Common myeloid progenitor, CD34-positive (primary cell): ENCODE data around the gene ABLIM1.

Experiments
- CTCF ChIA-PET: fragments of 350-600 bp; sonication (Branson Sonifier 250); formaldehyde crosslinking; loops from one replicate; lab custom pipeline; 2021; ENCODE audit warnings: antibody characterized with exemption; lab: Charles Lee
- POLR2A ChIA-PET: fragments of 350-600 bp; sonication (Branson Sonifier 250); formaldehyde crosslinking; loops from one replicate; lab custom pipeline; 2021; ENCODE audit warnings: antibody characterized with exemption; lab: Charles Lee
- DNase-seq, 3 donors: peaks; one replicate each; pipeline versions ENCODE4 v3.0.0 to v3.0.0-alpha.2; 2013
- H3K27ac ChIP-seq, 2 experiments: 1 replicate in 1 of 2; 2 replicates in 1 of 2; pipeline ENCODE4 v1.7.0; 2013; ENCODE audit warnings: inconsistent platforms in 2 of 2, low read length in 2 of 2, mild to moderate bottlenecking in 2 of 2, low read depth in 1 of 2, moderate library complexity in 1 of 2; ENCODE audit not compliant: severe bottlenecking in 2 of 2, insufficient read depth in 1 of 2, poor library complexity in 1 of 2
- H3K27me3 ChIP-seq, 5 experiments: replicated peaks in 2 of 5; 1 replicate in 3 of 5; 2 replicates in 2 of 5; pipeline versions ENCODE4 v1.6.1 to v1.7.0; 2013; ENCODE audit warnings: low read length in 4 of 5, mild to moderate bottlenecking in 2 of 5, moderate library complexity in 2 of 5, inconsistent platforms in 1 of 5; ENCODE audit not compliant: insufficient read depth in 5 of 5, control insufficient read depth in 4 of 5
- H3K36me3 ChIP-seq, 4 experiments: 1 replicate in 2 of 4; 2 replicates in 2 of 4; pipeline versions ENCODE4 v1.6.1 to v1.7.0; 2013; ENCODE audit warnings: low read length in 3 of 4, control low read depth in 1 of 4, mild to moderate bottlenecking in 1 of 4; ENCODE audit not compliant: control insufficient read depth in 4 of 4, insufficient read depth in 4 of 4
- H3K4me1 ChIP-seq, 4 experiments: 1 replicate in 3 of 4; 2 replicates in 1 of 4; pipeline versions ENCODE4 v1.6.1 to v1.7.1; 2013; ENCODE audit warnings: low read length in 3 of 4, mild to moderate bottlenecking in 3 of 4, control low read depth in 1 of 4, inconsistent platforms in 1 of 4, moderate library complexity in 1 of 4; ENCODE audit not compliant: control insufficient read depth in 4 of 4, insufficient read depth in 4 of 4; ENCODE audit errors: control extremely low read depth in 1 of 4
- H3K4me3 ChIP-seq, 7 experiments: 1 replicate in 4 of 7; 2 replicates in 3 of 7; pipeline versions ENCODE4 v1.5.1 to v1.7.0; 2013; ENCODE audit warnings: mild to moderate bottlenecking in 7 of 7, low read length in 6 of 7, moderate library complexity in 6 of 7, inconsistent platforms in 2 of 7, low read depth in 2 of 7, control low read depth in 1 of 7; ENCODE audit not compliant: insufficient read depth in 4 of 7, control insufficient read depth in 1 of 7; ENCODE audit errors: extremely low read depth in 1 of 7
- H3K9me3 ChIP-seq, 5 experiments: 1 replicate in 4 of 5; 2 replicates in 1 of 5; pipeline versions ENCODE4 v1.6.1 to v1.7.1; 2013; ENCODE audit warnings: low read length in 4 of 5, mild to moderate bottlenecking in 2 of 5, inconsistent platforms in 1 of 5, low read depth in 1 of 5, moderate library complexity in 1 of 5; ENCODE audit not compliant: control insufficient read depth in 4 of 5, insufficient read depth in 2 of 5; ENCODE audit errors: control extremely low read depth in 1 of 5
- WGBS: methylation state at CpG from one replicate; pipeline ENCODE4 v1.1.5; 2013; ENCODE audit not compliant: insufficient coverage; 5-methylcytosine and 5-hydroxymethylcytosine counted together

ABLIM1 gene

GRCh38 chr10:114576132-114576487 lies 82.0 kb downstream of the ABLIM1 start:
- WGBS: 93% methylated on average over 2 of the region's 2 CpGs
- H3K27me3 ChIP-seq: no peaks in the 10 kb centered on the region
- DNase-seq: no peak
- no peaks in the 10 kb centered on the region for H3K9me3 ChIP-seq
- H3K36me3 ChIP-seq: peaks cover 0 to 15% (median 6%) of the 10 kb centered on the region in 4 experiments
- POLR2A ChIA-PET: no interaction called here
- no peaks in the 10 kb centered on the region for H3K4me1 ChIP-seq
- CTCF ChIA-PET: interaction anchor here (0.8 to 2.6 kb wide), 3 partner anchors 8 to 128 kb away, joined by 3 to 7 read pairs (median 4); no protein-coding TSS in a partner anchor
- H3K27ac ChIP-seq: no peak overlapping the region
- no peak overlapping the region for H3K4me3 ChIP-seq

GRCh38 chr10:114575417-114576131 lies 82.5 kb downstream of the ABLIM1 start:
- Histone ChIP-seq H3K27me3 (no peaks in the 10 kb centered on the region), H3K4me1 (no peaks in the 10 kb centered on the region), H3K27ac (no peak overlapping the region), H3K36me3 (peaks cover 0 to 19% (median 6%) of the 10 kb centered on the region in 4 experiments), H3K9me3 (no peaks in the 10 kb centered on the region), H3K4me3 (no peak overlapping the region)
- ChIA-PET POLR2A (no interaction called here), CTCF (interaction anchor here (1.3 to 2.6 kb wide), 4 partner anchors 8 to 211 kb away, joined by 3 to 7 read pairs (median 5); no protein-coding TSS in a partner anchor)
- 100% methylated on average over 6 of the region's 9 CpGs for WGBS
- no peak for DNase-seq

- H3K9me3 ChIP-seq: no peaks in the 10 kb centered on the region
- ChIA-PET POLR2A (no interaction called here), CTCF (interaction anchor here (1.0 to 2.6 kb wide), 2 partner anchors 11 to 54 kb away, joined by 3 to 7 read pairs; no protein-coding TSS in a partner anchor)
- H3K36me3 ChIP-seq: peaks cover 0 to 23% (median 6%) of the 10 kb centered on the region in 4 experiments
- H3K4me3 ChIP-seq: no peak overlapping the region
- no peaks in the 10 kb centered on the region for H3K4me1 ChIP-seq
- no peak for DNase-seq
- no peaks in the 10 kb centered on the region for H3K27me3 ChIP-seq
- 96% methylated on average over 3 of the region's 6 CpGs for WGBS
- no peak overlapping the region for H3K27ac ChIP-seq
These were observed 84.6 kb downstream of the ABLIM1 start for GRCh38 chr10:114573330-114574045.

- CTCF ChIA-PET: interaction anchor here (1.5 to 2.1 kb wide), 3 partner anchors 12 to 20 kb away, joined by 4 to 6 read pairs (median 4); no protein-coding TSS in a partner anchor
- H3K27ac ChIP-seq: no peak overlapping the region
- POLR2A ChIA-PET: no interaction called here
- H3K4me1 ChIP-seq: no peaks in the 10 kb centered on the region
- no peaks in the 10 kb centered on the region for H3K9me3 ChIP-seq
- DNase-seq: no peak
- 99% methylated on average over 11 of the region's 12 CpGs for WGBS
- H3K36me3 ChIP-seq: peaks cover 0 to 23% (median 6%) of the 10 kb centered on the region in 4 experiments
- no peaks in the 10 kb centered on the region for H3K27me3 ChIP-seq
- H3K4me3 ChIP-seq: no peak overlapping the region
These were observed 86.6 kb downstream of the ABLIM1 start for GRCh38 chr10:114571316-114571999.

GRCh38 chr10:114566064-114566463 lies 92.0 kb downstream of the ABLIM1 start:
- H3K4me1 ChIP-seq: peaks cover 0 to 7% (median 0%) of the 10 kb centered on the region in 4 experiments
- ChIA-PET POLR2A (no interaction called here), CTCF (no interaction called here)
- peaks cover 0 to 7% (median 0%) of the 10 kb centered on the region in 4 experiments for H3K36me3 ChIP-seq
- H3K4me3 ChIP-seq: no peak overlapping the region
- no peak overlapping the region for H3K27ac ChIP-seq
- no peak for DNase-seq
- 100% methylated on average over 5 of the region's 7 CpGs for WGBS
- H3K27me3 ChIP-seq: no peaks in the 10 kb centered on the region
- H3K9me3 ChIP-seq: no peaks in the 10 kb centered on the region

GRCh38 chr10:114565066-114565465 lies 93.0 kb downstream of the ABLIM1 start:
- Histone ChIP-seq H3K27ac (no peak overlapping the region), H3K4me1 (peaks cover 0 to 7% (median 0%) of the 10 kb centered on the region in 4 experiments), H3K36me3 (peaks cover 0 to 2% (median 0%) of the 10 kb centered on the region in 4 experiments), H3K9me3 (no peaks in the 10 kb centered on the region), H3K4me3 (no peak overlapping the region), H3K27me3 (no peaks in the 10 kb centered on the region)
- ChIA-PET CTCF (interaction anchor here (1.3 kb wide), 1 partner anchor 15 kb away, joined by 3 read pairs; no protein-coding TSS in a partner anchor), POLR2A (no interaction called here)
- DNase-seq: no peak
